HG03066 (cell line): Measurements from ENCODE around the gene AKR7A3.
"Not testable (repeated sequence)": the region's sequence is repeated elsewhere in the genome, so short reads cannot be mapped to it uniquely, and the experiment has no call there.

Experiments
- ATAC-seq: cut with Tn5 transposase; IDR thresholded peaks from one replicate; pipeline ENCODE4 v1.9.1; 2021; ENCODE audit warnings: low read depth; ENCODE audit not compliant: unreplicated experiment

Gene AKR7A3

GRCh38 chr1:19288324-19289241, at the start of gene AKR7A3:
TSS of gene AKR7A3 (minus strand) at chr1:19288770. CDS start at chr1:19288709, 61 bp downstream.
- ATAC-seq = not testable (repeated sequence)

GRCh38 chr1:19338323-19338762, 49.8 kb upstream of the AKR7A3 start:
- ATAC-seq = no peak

- no peak for ATAC-seq
These were observed 48.7 kb upstream of the AKR7A3 start for GRCh38 chr1:19337289-19337688.

GRCh38 chr1:19336543-19336942, 48.0 kb upstream of the AKR7A3 start:
- no peak for ATAC-seq

DNA sequence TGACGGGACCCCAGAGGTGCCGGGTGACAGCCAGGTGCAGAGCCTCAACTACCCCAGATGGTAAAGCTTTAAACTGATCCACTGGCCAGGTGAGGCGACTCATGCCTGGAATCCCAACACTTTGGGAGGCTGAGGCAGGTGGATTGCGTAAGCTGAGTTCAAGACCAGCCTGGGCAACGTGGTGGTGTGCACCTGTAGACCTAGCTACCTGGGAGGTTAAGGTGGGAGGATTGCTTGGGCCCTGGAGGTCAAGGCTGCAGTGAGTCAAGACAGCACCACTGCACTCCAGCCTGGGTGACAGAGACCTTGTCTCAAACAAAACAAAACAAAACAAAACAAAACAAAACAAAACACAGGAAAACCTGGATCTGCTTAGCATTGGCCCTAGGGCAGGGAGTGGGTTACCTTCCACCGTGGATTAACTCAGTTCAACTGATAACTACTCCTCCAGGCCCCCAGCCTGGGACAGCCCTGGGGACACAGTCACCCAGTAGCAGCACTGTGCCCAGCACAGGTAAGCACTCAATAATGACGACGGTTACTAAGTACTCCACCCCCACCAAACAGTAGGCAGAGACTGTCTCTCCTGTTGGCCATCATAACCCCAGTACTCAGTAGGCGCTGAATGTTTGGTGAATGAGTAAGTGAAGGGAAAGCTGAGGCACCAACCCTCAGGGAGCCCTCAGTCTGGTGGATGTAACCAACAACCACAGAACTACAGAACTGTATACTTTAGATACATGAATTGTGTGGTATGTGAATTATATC, 45.2 kb upstream of the AKR7A3 start:
- ATAC-seq = no peak

DNA sequence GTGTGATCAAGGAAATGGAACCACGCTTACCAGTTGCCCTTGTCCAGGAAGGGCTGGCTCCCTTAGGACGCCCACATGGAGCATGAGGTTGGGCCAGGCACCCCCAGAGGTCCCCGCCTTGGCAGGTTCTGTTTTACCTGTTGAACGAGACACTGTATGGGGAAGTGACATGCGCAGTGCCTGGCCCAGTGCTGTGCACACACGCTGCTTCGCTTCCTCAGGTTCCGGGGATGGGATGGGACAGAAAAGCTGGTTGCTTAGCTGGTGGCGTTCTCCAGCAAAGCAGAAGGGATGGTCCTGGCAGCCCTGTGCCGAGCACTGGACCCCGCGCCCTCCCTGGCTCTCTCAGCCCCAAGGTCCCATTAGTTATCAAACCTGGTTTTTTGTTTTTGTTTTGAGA, 44.3 kb upstream of the AKR7A3 start:
- ATAC-seq = no peak

DNA sequence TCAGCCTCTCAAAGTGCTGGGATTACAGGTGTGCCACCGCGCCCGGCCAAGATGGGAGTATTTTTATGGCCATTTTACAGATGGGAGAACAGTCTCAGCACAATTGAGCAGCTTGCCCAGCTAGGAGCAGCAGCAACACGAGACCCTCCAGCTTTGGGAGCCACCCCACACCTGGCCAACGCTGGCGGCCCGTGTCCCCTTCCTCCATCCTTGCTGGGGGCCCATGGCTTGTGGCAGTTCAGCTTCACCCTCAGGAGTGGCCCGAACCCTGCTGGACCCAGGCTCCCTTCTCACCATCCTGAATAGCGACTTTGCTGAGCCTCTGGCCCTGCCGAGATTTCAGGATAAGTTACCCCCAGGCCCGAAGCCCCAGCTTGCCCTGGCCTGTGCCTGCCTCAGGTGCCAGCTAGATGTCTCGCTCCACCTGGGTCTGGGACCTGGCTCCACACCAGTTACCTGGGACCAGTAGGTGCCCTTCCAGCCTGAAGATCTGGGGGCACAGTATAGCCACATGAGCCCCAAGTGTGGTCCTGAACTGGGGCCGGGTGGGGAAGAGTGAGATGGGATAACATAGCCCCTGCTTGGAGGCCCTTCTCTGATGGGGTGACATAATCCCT, 42.8 kb upstream of the AKR7A3 start:
- ATAC-seq = no peak

DNA sequence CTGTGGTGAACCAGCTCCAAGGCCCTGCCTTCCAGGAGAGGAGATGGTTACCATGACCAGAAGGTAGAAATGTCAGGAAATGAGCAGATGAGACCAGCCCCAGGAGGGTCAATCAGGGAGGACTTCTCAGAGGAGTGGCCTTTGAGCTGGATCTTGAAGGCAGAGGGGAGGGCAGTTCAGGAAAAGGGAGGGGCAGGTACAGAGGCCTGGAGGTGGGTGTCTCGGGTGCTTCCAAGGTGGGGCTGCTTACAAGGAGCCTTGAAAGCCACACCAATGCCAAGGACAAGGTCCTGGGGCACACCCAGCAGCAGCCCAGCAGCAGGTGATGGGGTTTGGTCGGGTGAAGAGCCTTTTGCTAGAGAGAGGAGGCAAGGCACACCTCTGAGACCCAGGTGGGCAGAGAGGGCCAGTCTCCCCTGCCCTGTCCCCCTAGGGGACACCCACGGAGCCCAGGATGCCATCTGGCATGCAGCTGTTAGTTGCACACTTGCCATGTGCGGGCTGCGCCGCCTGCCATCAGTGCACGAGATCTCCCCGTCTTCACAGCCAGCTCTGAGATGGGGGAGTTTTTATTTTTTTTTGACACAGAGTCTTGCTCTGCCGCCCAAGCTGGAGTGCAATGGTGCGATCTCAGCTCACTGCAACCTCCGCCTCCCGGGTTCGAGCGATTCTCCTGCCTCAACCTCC, 42.0 kb upstream of the AKR7A3 start:
- ATAC-seq = no peak

- ATAC-seq = no peak
These were observed 41.0 kb upstream of the AKR7A3 start for GRCh38 chr1:19329611-19330010.

- ATAC-seq = no peak
These were observed 40.6 kb upstream of the AKR7A3 start for GRCh38 chr1:19329188-19329587.

DNA sequence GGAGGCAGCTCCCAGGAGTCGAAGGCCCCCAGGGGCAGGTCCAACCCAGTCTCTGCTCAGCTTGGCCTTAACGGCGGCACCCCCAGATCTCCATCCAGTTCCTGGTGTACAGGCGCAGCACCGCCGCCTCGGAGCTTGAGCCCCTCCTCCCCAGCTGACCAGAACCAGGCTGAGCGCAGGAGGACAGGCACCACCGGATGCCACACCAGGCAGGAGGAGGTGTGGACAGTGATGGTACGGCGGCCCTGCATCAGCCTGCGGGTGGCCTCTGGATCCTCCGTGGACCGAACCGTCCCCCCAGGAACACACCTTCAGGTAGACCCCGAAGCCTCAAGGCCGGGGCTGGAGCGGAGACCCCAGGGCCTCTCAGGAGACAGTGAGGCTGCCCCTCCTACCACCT, 39.9 kb upstream of the AKR7A3 start:
- ATAC-seq = no peak

- ATAC-seq = no peak
These were observed 39.2 kb upstream of the AKR7A3 start for GRCh38 chr1:19327736-19328135.

DNA sequence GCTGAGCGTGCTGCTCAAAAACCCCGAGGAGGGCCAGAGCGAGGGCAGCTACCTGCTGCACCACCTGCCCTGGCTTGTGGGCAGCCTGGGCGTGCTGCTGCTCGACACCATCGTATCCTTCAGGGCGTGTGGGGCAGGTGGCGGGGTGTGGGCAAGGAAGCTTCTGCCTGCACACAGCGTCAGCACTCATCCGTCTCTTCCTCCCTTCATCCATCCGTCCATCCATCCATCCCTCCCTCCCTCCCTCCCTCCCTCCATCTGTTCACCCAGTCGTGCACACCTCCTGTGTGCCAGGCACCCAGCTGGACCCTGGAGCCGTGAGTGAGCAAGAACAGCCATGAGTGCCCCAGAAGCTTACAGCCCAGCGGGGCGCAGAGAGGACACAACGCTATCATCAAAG, 38.7 kb upstream of the AKR7A3 start:
- ATAC-seq = no peak

DNA sequence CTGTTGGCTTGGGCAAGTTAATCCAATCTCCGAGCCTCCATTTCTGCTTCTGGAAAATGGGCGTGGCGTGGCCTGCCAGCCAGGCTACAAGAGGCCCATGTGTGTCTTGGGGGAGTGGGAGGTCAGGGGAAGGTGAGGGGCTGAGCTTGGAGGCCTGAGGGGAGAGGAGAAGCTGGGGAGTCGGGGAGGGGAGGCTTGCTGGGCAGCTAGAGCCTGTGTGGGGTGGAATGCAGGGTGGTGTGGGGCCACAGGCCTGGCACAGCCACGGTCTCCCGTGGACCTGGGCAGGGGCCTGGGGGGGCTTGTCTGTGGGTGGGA, 38.1 kb upstream of the AKR7A3 start:
- ATAC-seq = no peak

DNA sequence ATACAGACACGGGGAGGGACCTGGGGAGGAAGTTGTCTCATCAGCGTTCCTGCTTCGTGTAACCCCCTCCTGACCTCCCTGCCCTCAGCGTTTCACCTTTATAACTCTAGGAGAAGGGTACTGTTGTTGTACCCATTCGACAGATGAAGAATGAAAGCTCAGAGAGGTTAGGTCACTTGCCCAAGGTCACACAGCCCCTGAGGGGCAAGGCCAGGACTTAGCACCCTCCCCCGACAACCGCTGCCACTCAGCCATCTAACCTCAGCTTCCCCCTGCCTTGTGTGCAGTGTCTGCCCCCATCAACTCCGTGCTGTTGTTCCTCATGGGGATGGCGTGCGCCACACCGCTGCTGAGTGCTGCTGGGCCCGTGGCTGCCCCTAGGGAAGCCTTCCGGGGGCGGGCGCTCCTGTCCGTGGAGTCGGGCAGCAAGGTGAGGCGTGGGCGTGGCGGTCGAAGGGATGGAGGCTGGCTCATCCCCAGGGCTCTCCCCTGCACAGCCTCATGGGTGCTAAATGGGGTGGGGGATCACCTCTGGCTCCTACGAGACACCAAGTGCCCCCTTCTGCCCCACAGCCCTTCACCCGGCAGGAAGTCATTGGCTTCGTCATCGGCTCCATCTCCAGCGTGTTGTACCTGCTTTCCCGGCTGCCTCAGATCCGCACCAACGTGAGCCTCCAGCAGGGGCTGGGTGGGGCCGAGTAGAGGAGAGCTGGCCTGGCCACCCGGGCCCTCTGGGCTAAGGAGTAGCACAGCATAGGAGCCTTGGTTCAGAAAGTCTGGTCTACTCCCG, 37.6 kb upstream of the AKR7A3 start:
- ATAC-seq = no peak

DNA sequence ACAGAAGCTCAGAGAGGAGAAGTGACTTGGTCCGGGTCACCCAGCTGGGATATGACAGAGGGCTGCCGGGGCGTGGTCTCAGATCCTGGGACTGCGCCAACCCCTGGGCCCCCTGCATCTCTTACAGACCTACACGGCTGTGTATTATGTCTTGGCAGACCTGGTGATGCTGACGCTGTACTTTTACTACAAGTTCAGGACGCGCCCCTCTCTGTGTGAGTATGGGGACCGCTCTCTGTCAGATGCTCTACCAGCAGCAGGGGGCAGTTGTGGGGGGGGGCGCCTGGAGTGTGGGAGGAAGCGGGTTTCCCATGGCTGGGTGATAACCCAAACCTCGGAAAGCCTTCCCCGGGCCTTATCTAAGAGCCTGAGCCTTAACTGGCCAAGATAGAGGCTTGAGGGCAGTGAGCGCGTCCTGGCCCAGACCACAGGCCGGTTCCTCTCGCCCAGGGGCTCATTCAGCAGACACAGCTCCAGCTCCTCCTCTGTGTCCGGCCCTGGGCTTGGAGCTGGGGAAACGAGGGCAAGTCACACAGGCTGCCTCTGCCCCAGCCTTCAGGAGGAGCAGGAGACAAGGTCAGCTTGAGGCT, 36.9 kb upstream of the AKR7A3 start:
- ATAC-seq = no peak

GRCh38 chr1:19324665-19324990, 36.1 kb upstream of the AKR7A3 start:
- no peak for ATAC-seq

DNA sequence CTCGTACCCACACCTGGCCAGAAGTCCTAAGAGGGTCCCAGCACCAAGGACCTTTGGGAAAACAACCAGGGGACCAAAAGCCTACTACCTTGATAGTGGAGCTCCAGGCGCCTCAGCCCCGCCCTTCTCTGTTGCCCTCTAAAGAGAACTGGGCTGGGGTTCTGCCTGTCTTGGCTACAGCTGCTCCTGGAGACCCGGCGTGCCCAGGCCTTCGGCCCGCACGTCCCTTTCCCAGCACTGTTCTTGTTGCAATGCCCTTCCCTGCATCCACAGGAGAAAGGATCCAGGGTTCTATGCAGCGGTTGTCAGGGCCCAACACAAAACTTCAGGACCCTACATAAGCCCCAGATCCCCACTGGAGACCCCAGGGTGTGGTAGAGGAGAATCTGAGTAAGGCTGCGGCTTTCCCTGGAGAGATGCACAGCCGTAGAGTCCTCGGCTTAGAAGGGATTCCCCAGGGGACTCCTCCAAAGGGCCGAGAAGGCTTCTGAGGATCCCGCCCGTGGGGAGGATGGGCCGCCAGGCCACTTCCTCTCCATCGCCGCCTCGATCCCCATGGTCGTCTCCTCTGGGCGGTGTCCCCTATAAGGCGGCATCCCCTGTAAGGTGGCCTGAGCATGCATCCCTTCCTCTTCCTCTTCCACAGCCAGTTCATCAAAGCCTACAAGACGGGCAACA, 35.6 kb upstream of the AKR7A3 start:
- no peak for ATAC-seq

DNA sequence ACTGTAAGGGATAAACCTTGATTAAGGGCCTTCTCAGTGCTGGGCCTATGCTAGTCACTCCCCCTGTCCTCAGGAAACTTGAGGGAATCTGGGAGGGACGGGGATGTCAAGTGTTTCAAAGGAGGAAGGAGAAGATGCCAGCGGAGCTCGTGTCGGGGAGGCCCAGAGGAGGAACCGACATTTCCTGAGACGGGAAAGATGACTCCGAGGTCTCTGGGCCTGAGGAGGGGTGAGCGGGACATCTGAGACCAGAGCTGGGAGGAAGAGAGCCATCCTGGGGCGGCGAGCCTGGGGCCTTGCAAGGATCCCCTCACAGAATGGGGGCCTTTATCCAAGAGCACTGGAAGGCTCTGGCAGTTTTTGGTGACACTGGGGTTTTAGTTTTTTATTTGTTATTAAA, 33.9 kb upstream of the AKR7A3 start:
- no peak for ATAC-seq
